IPS-18c (cell line): ENCODE measurements around the gene CNBD2.
"Not testable (repeated sequence)": the region's sequence is repeated elsewhere in the genome, so short reads cannot be mapped to it uniquely, and the experiment has no call there.

Experiments used
- H3K4me3 ChIP-seq: 2 replicates; pipeline ENCODE4 v1.7.0; 2013; ENCODE audit warnings: low read depth, mild to moderate bottlenecking, low read length, moderate library complexity; ENCODE audit not compliant: insufficient read depth
- H3K9me3 ChIP-seq: one replicate; pipeline ENCODE4 v1.6.1; 2013; ENCODE audit warnings: mild to moderate bottlenecking, low read length, moderate library complexity; ENCODE audit not compliant: control insufficient read depth, insufficient read depth

CNBD2 gene

GRCh38 chr20:35963878-35964277 lies 4.5 kb upstream of the CNBD2 start:
- peaks cover 2% of the 10 kb centered on the region for H3K9me3 ChIP-seq
- H3K4me3 ChIP-seq, result no peak overlapping the region

GRCh38 chr20:35968930-35969329 lies 540 bp downstream of the CNBD2 start:
- no peak overlapping the region for H3K4me3 ChIP-seq
- peaks cover 2% of the 10 kb centered on the region for H3K9me3 ChIP-seq

- Histone ChIP-seq H3K4me3 (no peak overlapping the region), H3K9me3 (no peaks in the 10 kb centered on the region)
Measured at GRCh38 chr20:35971981-35972380, 3.6 kb downstream of the CNBD2 start.

- no peaks in the 10 kb centered on the region for H3K9me3 ChIP-seq
- H3K4me3 ChIP-seq, result no peak overlapping the region
Measured at GRCh38 chr20:35972462-35972861, 4.1 kb downstream of the CNBD2 start.

GRCh38 chr20:35974256-35974655 lies 5.9 kb downstream of the CNBD2 start:
- no peaks in the 10 kb centered on the region for H3K9me3 ChIP-seq
- no peak overlapping the region for H3K4me3 ChIP-seq

- Histone ChIP-seq H3K9me3 (no peaks in the 10 kb centered on the region), H3K4me3 (no peak overlapping the region)
Measured at GRCh38 chr20:35975576-35976373, 7.4 kb downstream of the CNBD2 start.

GRCh38 chr20:35978041-35978513 lies 9.7 kb downstream of the CNBD2 start:
- Histone ChIP-seq H3K9me3 (no peaks in the 10 kb centered on the region), H3K4me3 (no peak overlapping the region)

- H3K4me3 ChIP-seq, result no peak overlapping the region
Measured at GRCh38 chr20:35979544-35979943, 11.2 kb downstream of the CNBD2 start.

GRCh38 chr20:35981969-35982368 lies 13.6 kb downstream of the CNBD2 start:
- H3K4me3 ChIP-seq, result no peak overlapping the region
- no peaks in the 10 kb centered on the region for H3K9me3 ChIP-seq

More at GRCh38 chr20:35979544-35979943, 11.2 kb downstream of the CNBD2 start:
- no peaks in the 10 kb centered on the region for H3K9me3 ChIP-seq

- no peaks in the 10 kb centered on the region for H3K9me3 ChIP-seq
- H3K4me3 ChIP-seq, result no peak overlapping the region
Measured at GRCh38 chr20:35984382-35984781, 16.0 kb downstream of the CNBD2 start.

GRCh38 chr20:35985806-35986205 lies 17.4 kb downstream of the CNBD2 start:
- Histone ChIP-seq H3K4me3 (no peak overlapping the region), H3K9me3 (no peaks in the 10 kb centered on the region)

GRCh38 chr20:35988910-35989463 lies 20.6 kb downstream of the CNBD2 start:
- Histone ChIP-seq H3K9me3 (no peaks in the 10 kb centered on the region), H3K4me3 (no peak overlapping the region)

- Histone ChIP-seq H3K9me3 (no peaks in the 10 kb centered on the region), H3K4me3 (no peak overlapping the region)
Measured at GRCh38 chr20:35991142-35991771, 22.9 kb downstream of the CNBD2 start.

- Histone ChIP-seq H3K9me3 (no peaks in the 10 kb centered on the region), H3K4me3 (no peak overlapping the region)
Measured at GRCh38 chr20:35992713-35993335, 24.4 kb downstream of the CNBD2 start.

GRCh38 chr20:35994994-35995453 lies 26.6 kb downstream of the CNBD2 start:
- Histone ChIP-seq H3K4me3 (no peak overlapping the region), H3K9me3 (no peaks in the 10 kb centered on the region)

- H3K9me3 ChIP-seq, H3K4me3 ChIP-seq: not testable (repeated sequence)
Measured at GRCh38 chr20:35996492-35996891, 28.1 kb downstream of the CNBD2 start.

GRCh38 chr20:36001331-36001730 lies 32.9 kb downstream of the CNBD2 start:
- H3K4me3 ChIP-seq, H3K9me3 ChIP-seq: not testable (repeated sequence)

GRCh38 chr20:36002855-36003254 lies 34.5 kb downstream of the CNBD2 start:
- no peaks in the 10 kb centered on the region for H3K9me3 ChIP-seq
- no peak overlapping the region for H3K4me3 ChIP-seq
